PC-9 (cell line): ENCODE data around the gene TMEM238L. TPM values are rescaled to one million over a fixed set of nuclear protein-coding genes. Genes with fewer than 3 reads are reported as not detected.

ENCODE experiments used
- BruUV-seq: library from RNA; stranded (reverse); fragments of 400-500 nt; replicated peaks from 2 replicates; lab custom pipeline; 2021; lab: Mats Ljungman, UMichigan
- CTCF ChIA-PET: fragments of 300-600 bp; sonication (Branson Sonifier 250); formaldehyde crosslinking; loops from one replicate; lab custom pipeline; 2022; ENCODE audit warnings: antibody characterized with exemption; lab: Charles Lee
- POLR2A ChIA-PET: fragments of 300-600 bp; sonication (Branson Sonifier 250); formaldehyde crosslinking; loops from one replicate; lab custom pipeline; 2022; ENCODE audit warnings: antibody characterized with exemption; ENCODE audit not compliant: unreplicated experiment; lab: Charles Lee
- DNase-seq, 2 experiments: peaks; one replicate each; pipeline versions ENCODE4 v3.0.0 to v3.0.0-alpha.2; 2015 to 2022; ENCODE audit warnings: mixed read lengths in 1 of 2
- H2AFZ ChIP-seq: fragments of 200-600 bp; sonication (generic); 2 replicates; pipeline ENCODE4 v1.8.1; 2017; ENCODE audit warnings: antibody characterized with exemption
- H3F3A ChIP-seq: fragments of 200-600 bp; sonication (generic); 2 replicates; pipeline ENCODE4 v1.8.1; 2017; ENCODE audit warnings: antibody characterized with exemption, mild to moderate bottlenecking, low read depth; ENCODE audit not compliant: insufficient read depth
- H3K27ac ChIP-seq: fragments of 200-600 bp; sonication (generic); 2 replicates; pipeline ENCODE4 v1.6.1; 2016; ENCODE audit warnings: mixed run types
- H3K27me3 ChIP-seq: fragments of 200-600 bp; sonication (generic); 2 replicates; pipeline ENCODE4 v1.6.1; 2016; ENCODE audit warnings: low read depth, mixed run types; ENCODE audit not compliant: insufficient read depth
- H3K36me3 ChIP-seq: fragments of 200-600 bp; sonication (generic); 2 replicates; pipeline ENCODE4 v1.6.1; 2016; ENCODE audit warnings: low read depth, mixed run types
- H3K4me1 ChIP-seq: fragments of 200-600 bp; sonication (generic); replicated peaks from 2 replicates; pipeline ENCODE4 v1.6.1; 2016; ENCODE audit warnings: mixed run types; ENCODE audit not compliant: insufficient read depth
- H3K4me2 ChIP-seq: fragments of 200-600 bp; sonication (generic); 2 replicates; pipeline ENCODE4 v1.6.1; 2017; ENCODE audit warnings: mixed run types
- H3K4me3 ChIP-seq: fragments of 200-600 bp; sonication (generic); 2 replicates; pipeline ENCODE4 v1.6.1; 2016; ENCODE audit warnings: mixed run types
- H3K79me2 ChIP-seq: fragments of 200-600 bp; sonication (generic); 2 replicates; pipeline ENCODE4 v1.6.1; 2017; ENCODE audit warnings: low read depth, mixed run types
- H3K9me2 ChIP-seq: fragments of 200-600 bp; sonication (generic); 2 replicates; pipeline ENCODE4 v1.8.1; 2017; ENCODE audit warnings: mild to moderate bottlenecking; ENCODE audit not compliant: insufficient read depth
- H3K9me3 ChIP-seq: fragments of 200-600 bp; sonication (generic); 2 replicates; pipeline ENCODE4 v1.8.1; 2016; ENCODE audit warnings: low read depth; ENCODE audit not compliant: insufficient read depth
- H4K20me1 ChIP-seq: fragments of 200-600 bp; sonication (generic); 2 replicates; pipeline ENCODE4 v1.8.1; 2017; ENCODE audit not compliant: insufficient read depth
- EZH2 ChIP-seq: fragments of 200-600 bp; sonication (generic); IDR thresholded peaks from 2 replicates; pipeline ENCODE4 v1.8.0; 2017; ENCODE audit warnings: antibody characterized with exemption, low read depth
- intact Hi-C: fragments of 100-400 bp; cut with micrococcal nuclease; formaldehyde crosslinking; loops from one replicate; pipeline ENCODE4 v1.10.0; 2022; ENCODE audit not compliant: unreplicated experiment
- total RNA-seq: library from RNA; stranded (reverse); gene quantifications from 2 replicates; pipeline ENCODE4 v1.2.3, GENCODE V29; 2021
- TF ChIP-seq, protein P1 (sequence below): fragments of 200-600 bp; sonication (generic); conservative IDR thresholded peaks from 2 replicates; pipeline ENCODE4 v1.6.1; 2017; ENCODE audit warnings: mixed run types, antibody characterized with exemption, mild to moderate bottlenecking, moderate library complexity

TMEM238L gene
- total RNA-seq, 1 experiment from 2014 or later = not detected

DNA sequence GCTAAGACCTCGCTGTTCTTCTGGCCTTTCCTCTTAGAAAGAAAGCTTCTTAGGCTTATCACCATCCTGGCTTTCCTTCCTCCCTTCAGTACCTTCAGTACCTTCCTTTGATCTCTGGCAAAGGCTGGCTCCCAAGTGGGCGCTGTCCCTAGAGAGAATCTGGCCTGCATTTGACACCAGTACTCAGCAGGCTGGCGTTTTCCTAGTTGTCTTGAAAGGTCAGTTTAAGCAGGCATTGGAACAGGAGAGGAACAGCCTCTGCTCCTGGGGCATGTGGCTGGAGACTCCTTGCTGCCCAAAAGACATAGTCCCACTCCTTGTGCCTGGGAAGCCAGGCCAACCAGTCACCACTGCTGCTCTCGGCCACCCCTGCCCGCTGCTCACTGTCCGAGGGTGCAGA is 34.1 kb downstream of the TMEM238L start:
- H3K9me2 ChIP-seq = no peaks in the 10 kb centered on the region
- H3K27me3 ChIP-seq = no peaks in the 10 kb centered on the region
- BruUV-seq = no TSS peak
- H3K4me1 ChIP-seq = no peaks in the 10 kb centered on the region
- no peaks in the 10 kb centered on the region for H3K36me3 ChIP-seq
- ChIA-PET CTCF (no interaction called here), POLR2A (no interaction called here)
- H3K79me2 ChIP-seq = no peaks in the 10 kb centered on the region
- H3K9me3 ChIP-seq = no peaks in the 10 kb centered on the region
- TF ChIP-seq, protein P1, sequence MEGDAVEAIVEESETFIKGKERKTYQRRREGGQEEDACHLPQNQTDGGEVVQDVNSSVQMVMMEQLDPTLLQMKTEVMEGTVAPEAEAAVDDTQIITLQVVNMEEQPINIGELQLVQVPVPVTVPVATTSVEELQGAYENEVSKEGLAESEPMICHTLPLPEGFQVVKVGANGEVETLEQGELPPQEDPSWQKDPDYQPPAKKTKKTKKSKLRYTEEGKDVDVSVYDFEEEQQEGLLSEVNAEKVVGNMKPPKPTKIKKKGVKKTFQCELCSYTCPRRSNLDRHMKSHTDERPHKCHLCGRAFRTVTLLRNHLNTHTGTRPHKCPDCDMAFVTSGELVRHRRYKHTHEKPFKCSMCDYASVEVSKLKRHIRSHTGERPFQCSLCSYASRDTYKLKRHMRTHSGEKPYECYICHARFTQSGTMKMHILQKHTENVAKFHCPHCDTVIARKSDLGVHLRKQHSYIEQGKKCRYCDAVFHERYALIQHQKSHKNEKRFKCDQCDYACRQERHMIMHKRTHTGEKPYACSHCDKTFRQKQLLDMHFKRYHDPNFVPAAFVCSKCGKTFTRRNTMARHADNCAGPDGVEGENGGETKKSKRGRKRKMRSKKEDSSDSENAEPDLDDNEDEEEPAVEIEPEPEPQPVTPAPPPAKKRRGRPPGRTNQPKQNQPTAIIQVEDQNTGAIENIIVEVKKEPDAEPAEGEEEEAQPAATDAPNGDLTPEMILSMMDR = no peak
- no peak for TF ChIP-seq EZH2
- no peak overlapping the region for H2AFZ ChIP-seq
- no peak overlapping the region for H3K4me3 ChIP-seq
- H4K20me1 ChIP-seq = no peaks in the 10 kb centered on the region
- H3K27ac ChIP-seq = no peak overlapping the region
- H3F3A ChIP-seq = no peaks in the 10 kb centered on the region
- H3K4me2 ChIP-seq = no peak overlapping the region
- intact Hi-C loops = no loop called here
- DNase-seq = no peak

DNA sequence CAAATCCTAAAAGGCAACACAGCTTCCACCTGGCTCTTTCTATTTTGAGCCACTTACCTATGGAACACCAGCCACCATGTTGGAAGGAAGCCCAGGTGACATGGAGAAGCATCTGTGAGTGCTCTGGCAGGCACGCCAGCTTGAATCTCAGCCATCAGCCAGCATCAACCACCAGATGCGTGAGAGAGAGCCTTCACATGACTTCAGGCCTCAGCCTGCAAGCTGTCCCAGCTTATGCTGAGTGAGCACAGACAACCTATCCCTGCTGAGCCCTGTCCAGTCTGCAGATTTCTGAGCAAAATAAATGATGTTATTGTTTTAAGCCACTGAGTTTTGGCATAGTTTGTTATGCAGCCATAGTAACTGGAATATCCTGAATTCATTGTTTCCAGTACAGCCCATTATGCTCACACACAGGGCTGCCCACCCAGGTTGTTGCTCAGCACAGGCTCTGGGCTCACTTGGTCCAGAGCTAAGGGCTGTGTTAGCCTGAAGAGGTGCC is 35.1 kb downstream of the TMEM238L start:
- intact Hi-C loops = no loop called here
- Histone ChIP-seq H3K27ac (no peak overlapping the region), H3K79me2 (no peaks in the 10 kb centered on the region), H4K20me1 (no peaks in the 10 kb centered on the region), H3K4me1 (no peaks in the 10 kb centered on the region), H3F3A (no peaks in the 10 kb centered on the region), H3K4me3 (no peak overlapping the region), H2AFZ (no peak overlapping the region), H3K9me3 (no peaks in the 10 kb centered on the region), H3K4me2 (no peak overlapping the region), H3K27me3 (peaks cover 3% of the 10 kb centered on the region; the same call in 1 of the 2 replicates), H3K9me2 (no peaks in the 10 kb centered on the region), H3K36me3 (no peaks in the 10 kb centered on the region)
- POLR2A ChIA-PET = no interaction called here
- CTCF ChIA-PET = no interaction called here
- BruUV-seq = no TSS peak
- no peak for DNase-seq
- TF ChIP-seq EZH2 = no peak
- TF ChIP-seq, protein P1 = no peak

DNA sequence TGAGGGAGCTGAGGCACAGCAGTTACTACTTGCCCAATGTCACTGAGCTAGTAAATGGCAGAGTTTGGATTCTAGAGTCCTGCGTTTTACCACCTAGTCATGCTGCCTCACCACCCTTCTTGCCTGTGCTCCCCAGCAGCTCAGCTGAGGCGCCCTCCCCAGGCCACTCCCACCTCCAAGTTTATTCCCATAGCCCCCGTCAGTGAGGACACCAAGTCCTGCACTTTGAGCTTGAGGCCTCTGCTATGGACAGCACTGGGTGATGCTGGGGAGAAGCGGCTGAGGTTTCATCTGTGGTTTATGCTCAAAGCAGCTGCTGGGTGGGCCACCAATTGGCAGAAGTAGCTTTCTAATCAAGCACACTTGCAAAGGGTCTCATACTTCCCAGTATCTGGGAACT is 36.7 kb downstream of the TMEM238L start:
- H3F3A ChIP-seq = no peaks in the 10 kb centered on the region
- TF ChIP-seq, protein P1 = no peak
- TF ChIP-seq EZH2 = no peak
- H3K4me2 ChIP-seq = no peak overlapping the region
- H3K27me3 ChIP-seq = peaks cover 3% of the 10 kb centered on the region; the same call in 1 of the 2 replicates
- H3K9me2 ChIP-seq = no peaks in the 10 kb centered on the region
- no peak for DNase-seq
- H3K4me3 ChIP-seq = no peak overlapping the region
- intact Hi-C loops = no loop called here
- ChIA-PET POLR2A (no interaction called here), CTCF (no interaction called here)
- H3K27ac ChIP-seq = no peak overlapping the region
- no peaks in the 10 kb centered on the region for H3K79me2 ChIP-seq
- H4K20me1 ChIP-seq = no peaks in the 10 kb centered on the region
- no peak overlapping the region for H2AFZ ChIP-seq
- no peaks in the 10 kb centered on the region for H3K4me1 ChIP-seq
- no TSS peak for BruUV-seq
- no peaks in the 10 kb centered on the region for H3K9me3 ChIP-seq
- no peaks in the 10 kb centered on the region for H3K36me3 ChIP-seq
